HG03060 (cell line): ENCODE data around the gene TDRD9.

Experiments used
- ATAC-seq: cut with Tn5 transposase; IDR thresholded peaks from one replicate; pipeline ENCODE4 v1.9.1; 2021; ENCODE audit warnings: low read depth, moderate number of reproducible peaks; ENCODE audit not compliant: unreplicated experiment

TDRD9 gene

GRCh38 chr14:104085889-104086201, 157.6 kb downstream of the TDRD9 start:
- no peak for ATAC-seq

DNA sequence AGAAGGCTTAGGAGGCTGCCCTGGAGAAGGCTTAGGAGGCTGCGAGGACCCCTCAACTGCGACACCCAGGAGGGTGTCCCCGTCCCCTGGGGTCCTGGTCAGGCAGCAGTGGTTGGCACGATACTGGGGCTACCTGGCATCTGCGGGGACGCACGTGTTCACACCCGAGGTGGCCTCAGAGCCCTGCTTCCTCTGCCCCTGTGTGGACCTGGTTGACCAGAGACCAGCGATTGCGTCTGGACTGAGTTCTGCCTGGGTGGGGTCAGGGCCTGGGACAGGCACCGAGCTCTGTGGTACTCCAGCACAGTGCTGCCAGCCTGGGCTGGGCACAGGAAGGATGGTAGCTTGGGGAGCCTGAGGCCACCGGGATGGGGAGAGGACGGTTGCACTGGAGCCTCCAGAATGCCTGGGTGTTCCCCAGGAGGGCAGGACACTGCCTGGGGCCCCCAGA, 158.0 kb downstream of the TDRD9 start:
- no peak for ATAC-seq

GRCh38 chr14:104086661-104087461, 158.6 kb downstream of the TDRD9 start:
- ATAC-seq: no peak

DNA sequence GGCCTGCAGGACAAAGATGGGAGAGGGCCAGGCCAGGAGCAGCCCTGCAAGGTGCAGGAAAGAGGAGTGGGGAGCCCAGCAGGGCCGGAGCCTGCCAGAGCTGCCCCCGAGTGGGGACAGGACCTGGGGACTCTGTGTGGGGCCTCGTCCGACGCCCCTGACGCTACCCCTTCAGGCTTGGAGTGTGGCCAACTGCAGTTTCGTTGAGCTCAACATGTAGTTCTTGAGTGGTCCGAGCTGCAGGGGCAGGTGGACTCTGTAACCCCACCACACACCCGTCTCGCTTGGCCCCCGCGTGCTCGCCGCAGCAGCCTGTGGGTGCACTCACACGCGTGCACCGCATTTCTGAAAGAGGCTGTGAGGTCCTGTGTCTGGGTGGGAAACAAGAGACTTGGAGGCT, 159.2 kb downstream of the TDRD9 start:
- ATAC-seq: no peak

GRCh38 chr14:104087981-104088850, 160.0 kb downstream of the TDRD9 start:
- ATAC-seq: no peak

GRCh38 chr14:104090071-104090748, 162.0 kb downstream of the TDRD9 start:
- ATAC-seq: no peak

DNA sequence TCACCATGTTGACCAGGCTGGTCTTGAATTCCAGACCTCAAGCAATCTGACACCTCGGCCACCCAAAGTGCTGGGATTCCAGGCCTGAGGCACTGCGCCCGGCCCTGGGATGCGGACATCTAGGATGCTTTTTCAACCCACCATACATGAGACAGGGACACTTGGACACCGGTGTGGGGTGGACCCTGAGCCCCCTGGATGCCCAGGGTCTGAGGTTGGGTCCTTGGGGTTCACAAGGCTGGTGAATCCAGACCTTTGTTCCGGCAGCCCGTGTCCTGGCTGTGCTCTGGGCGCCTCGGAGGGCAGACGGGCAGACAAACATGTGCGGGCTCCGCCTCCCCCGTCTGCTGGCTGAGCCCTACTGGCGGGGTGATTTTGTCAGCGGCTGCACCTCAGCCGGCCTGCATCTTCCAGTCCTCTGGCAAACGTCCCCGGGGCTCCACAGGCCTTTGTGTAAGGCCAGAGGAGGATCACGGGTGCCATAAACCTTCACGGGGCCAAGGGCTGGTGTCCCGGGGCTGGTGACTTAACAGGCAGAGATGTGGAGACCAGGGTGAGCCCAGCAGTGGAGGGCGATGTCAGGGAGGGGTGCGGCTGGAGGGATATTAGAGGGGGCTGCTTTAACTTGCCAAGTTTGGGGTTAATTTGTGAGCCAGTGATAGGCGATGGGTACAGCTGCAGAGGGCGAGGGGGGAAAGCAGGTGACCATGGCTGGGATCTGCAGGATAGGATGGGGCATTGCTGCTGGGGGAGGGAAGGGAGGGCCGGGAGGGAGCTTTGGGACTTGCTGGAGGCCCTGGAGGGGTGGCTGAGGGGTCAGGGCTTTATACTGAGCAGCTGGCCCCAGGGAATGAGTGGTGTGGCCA, 163.0 kb downstream of the TDRD9 start:
- ATAC-seq: no peak

DNA sequence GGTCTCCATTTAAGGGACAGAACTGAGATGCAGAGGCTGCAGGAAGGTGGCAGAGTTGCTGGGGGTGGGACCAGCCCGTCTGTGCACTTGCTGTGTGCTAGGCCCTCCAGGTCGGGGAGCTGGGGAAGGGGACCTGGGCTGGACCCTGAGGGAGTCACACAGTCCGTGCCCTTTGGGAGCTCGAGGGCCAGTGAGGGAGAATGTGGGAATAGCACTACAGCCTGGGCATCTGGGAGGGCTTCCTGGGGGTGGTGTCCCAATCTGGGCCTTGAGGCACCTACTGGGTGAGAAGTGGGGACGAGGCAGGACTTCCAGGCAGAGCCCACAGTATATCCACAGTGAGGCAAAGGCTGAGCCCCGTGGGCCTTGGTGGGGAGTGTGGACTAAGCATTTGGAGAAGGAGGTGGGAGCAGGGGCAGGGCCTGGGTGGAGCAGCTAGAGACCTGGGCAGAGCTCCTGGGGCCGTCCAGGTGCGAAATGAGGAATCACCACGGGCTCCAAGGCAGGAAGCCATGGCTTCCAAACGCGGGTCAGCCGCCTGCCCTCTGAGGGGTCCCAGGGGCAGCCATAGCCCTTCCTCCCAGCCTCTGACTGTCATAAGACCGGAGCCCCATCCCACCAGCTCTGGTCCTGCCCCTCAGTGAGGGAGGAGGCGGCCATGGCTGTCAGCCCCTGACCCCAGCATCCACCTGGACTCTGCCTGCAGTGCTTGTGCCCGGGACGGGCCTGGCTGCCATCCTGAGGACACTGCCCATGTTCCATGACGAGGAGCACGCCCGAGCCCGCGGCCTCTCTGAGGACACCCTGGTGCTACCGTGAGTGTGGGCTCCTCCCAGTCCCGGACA, 163.9 kb downstream of the TDRD9 start:
- ATAC-seq: no peak

GRCh38 chr14:104092931-104093365, 164.7 kb downstream of the TDRD9 start:
- no peak for ATAC-seq

DNA sequence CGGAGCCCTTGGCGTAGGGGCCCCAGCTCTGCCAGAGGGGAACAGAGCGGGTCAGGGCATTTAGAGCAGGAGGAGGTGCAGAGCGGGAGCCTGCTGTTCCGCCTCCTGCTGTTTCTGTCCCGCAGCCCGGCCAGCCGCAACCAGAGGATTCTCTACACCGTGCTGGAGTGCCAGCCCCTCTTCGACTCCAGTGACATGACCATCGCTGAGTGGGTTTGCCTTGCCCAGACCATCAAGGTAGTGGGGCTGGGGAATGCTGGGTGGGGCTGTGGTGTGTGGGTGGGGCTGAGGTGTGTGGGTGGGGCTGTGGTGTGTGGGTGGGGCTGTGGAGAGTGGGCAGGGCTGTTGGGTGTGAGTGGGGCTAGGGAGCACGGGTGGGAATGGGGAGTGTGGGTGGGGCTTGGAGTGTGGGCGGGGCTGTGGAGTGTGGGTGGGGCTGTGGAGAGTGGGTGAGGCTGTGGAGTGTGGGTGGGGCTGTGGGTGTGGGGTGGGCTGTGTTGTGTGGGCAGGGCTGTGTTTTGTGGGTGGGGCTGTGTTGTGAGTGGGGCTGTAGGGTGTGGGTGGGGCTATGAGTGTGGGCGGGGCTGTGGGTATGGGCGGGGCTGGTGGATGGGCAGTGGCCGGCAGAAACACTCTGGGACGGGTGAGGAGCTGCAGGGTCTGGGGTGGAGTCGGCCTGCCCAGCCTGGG, 165.3 kb downstream of the TDRD9 start:
- no peak for ATAC-seq

DNA sequence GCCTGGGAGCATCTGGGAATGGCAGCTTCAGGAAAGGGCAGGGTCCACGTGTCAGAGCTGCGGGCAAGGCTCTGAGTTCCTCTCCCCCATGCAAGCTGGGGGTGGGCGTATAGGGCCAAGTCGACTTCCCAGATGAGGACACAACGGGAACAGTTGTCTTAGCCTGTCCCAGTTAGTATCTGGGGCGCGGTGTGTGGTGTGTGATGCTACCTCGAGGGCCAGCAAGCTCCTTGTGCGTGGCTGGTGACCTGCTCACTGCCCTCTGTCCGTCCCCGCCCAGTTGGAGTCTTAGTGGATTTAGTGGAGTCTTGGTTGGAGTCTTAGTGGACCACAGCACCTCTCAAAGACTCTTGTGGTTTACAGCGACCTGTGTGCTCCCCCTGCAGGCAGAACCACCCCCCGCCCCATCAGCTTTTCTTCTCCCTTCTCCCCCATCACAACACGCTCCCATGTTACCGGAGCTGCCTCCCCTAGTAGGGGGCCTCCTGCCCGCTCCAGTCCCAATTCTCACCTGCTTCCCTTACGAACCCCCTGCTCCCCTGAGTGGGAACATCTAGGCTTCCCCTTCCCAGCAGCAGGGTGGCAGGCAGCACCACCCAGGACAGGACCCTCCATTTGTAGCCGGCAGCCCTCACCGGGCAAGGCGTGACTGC, 165.9 kb downstream of the TDRD9 start:
- ATAC-seq: no peak

GRCh38 chr14:104094709-104095425, 166.6 kb downstream of the TDRD9 start:
- no peak for ATAC-seq

DNA sequence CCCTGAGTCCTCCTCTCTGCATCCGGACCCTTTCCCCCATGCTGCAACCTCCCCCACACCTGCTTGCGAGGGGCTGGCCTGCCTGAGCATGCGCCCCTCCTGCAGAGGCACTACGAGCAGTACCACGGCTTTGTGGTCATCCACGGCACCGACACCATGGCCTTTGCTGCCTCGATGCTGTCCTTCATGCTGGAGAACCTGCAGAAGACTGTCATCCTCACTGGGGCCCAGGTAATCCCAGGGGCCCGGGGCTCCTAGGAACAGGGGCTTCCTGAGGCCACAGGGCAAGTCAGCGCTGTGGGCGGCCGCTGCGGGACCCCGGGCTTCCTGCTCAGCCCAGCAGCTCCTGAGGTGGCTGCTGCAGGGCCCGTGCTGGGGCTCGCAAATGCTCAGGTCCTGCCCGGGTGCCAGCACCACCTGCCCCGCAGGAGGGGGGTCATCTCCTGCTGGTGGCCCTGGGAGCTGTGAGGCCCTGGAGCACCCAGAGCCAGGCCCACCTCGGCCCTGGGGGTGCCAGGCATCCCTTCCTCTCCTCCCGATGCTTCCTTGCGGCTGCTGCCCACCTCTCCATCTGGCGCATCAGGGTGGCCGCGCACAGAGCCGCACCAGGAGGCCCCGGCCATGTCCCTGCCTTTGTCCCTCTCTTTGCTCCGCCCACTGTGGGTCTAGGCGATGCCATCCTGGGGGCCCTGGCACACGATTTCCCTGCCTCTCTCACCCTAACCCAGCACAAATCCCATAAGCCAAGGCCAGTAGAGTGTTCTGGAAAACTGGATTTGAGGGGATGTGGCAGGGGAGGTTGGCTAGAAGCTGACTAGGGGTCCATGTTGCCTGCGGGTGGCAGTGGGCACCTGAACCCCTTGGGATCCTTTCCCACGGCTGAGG, 167.4 kb downstream of the TDRD9 start:
- ATAC-seq: no peak

GRCh38 chr14:104096318-104096717, 168.1 kb downstream of the TDRD9 start:
- no peak for ATAC-seq

DNA sequence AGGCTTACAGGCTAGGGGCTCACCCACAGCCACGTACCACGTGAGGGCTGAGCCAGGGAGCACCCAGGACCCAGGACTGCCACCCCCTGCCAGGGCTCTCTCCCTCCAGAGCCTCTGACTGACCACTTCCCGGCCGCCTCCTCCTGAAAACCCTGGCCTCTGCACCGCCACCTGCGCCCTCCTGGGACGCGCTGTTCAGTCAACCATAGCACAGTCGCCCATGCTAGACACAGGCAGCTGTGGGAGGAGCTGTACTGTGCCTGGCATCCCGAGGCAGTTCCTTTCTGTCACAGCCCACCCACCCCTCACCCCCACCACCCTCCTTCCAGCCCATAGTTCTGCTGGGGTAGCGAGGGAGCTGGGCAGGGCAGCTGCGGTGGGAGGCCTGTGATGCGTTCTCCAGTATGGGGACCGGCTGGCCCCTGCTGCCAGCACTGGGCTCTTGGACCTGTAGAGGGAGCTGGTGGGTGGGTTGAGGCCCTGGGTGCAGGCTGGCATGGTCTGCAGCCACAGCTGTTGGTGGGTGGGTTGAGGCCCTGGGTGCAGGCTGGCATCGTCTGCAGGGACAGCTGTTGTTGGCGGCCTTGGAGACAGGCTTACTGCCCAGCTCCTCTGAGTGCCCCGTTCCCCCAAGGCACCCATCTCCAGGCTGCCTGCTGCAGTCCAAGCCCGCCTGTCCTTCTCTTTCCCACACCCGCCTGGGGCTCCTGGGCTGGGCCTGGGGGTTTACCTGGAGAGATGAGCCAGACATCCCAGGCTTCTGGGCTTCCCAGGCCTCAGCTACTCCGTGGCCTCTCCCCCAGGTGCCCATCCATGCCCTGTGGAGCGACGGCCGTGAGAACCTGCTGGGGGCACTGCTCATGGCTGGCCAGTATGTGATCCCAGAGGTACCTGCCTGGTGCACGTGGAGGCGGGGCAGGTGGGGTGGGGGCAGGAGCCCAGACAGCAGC, 168.8 kb downstream of the TDRD9 start:
- no peak for ATAC-seq
